Activated CD4-positive, alpha-beta T cell treated with anti-CD3 and anti-CD28 coated beads, Interleukin-2, amount 50 U/mL, for 1 hour (primary cell): ENCODE measurements around the gene RNF169.
"Not testable (repeated sequence)": the region's sequence is repeated elsewhere in the genome, so short reads cannot be mapped to it uniquely, and the experiment has no call there.

ENCODE experiments used
- DNase-seq: peaks from one replicate; pipeline ENCODE4 v3.0.0-alpha.2; 2020

Gene RNF169

DNA sequence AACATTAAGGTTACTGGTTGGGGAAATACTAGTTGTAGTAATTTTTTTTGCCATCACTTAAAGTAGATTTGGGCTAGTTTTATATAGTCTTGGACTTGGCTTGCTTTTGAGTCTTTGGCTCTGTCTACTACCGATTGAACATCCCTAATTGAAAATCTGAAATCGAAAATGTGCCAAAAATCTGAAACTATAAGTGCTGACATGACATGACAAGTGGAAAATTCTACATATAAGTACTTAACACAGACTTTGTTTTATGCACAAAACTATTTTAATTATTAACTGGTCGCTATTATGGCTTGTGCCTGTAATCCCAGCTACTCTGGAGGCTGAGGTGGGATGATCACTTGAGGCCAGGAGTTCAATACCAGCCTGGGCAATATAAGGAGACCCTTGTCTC is 22.5 kb downstream of the RNF169 start:
- no peak for DNase-seq

DNA sequence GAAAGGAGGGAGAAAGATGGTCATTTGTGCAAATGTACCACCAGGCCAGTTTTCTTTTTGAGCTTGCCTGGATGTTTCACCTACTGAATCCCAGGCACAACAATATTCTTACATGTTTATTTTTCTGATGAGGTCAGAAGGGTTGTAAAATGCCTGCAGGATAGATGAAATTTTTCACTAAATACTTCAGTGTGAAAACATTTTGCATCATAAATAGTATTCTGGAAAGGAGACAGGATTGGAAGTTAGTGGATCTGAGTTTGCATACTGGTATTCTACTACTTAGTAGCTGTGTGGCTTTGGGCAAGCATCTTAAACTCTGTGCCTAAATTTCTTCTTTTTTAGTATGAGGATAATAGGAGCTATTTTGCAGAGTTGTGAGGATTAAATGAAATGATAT is 24.8 kb downstream of the RNF169 start:
- no peak for DNase-seq

GRCh38 chr11:74775762-74776161 is 27.1 kb downstream of the RNF169 start:
- DNase-seq = no peak

DNA sequence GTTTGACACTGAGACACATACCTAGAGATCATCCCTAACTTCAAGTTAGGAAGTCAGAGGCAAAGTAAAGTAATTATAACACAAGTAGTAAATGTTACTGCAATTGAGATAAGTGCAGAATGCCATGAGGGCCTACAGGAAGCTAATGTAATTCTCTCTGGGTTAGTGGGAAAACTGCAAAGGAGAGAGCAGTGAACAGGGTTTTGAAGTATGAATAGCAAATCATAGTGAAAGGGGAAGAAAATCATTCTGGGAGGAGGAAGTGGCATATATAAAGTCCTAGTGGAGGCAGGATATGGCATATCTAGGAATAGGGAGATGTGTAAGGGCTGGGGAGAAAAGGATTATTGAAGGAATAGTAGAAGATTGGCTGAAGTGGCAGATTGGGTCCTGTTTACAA is 27.9 kb downstream of the RNF169 start:
- no peak for DNase-seq

DNA sequence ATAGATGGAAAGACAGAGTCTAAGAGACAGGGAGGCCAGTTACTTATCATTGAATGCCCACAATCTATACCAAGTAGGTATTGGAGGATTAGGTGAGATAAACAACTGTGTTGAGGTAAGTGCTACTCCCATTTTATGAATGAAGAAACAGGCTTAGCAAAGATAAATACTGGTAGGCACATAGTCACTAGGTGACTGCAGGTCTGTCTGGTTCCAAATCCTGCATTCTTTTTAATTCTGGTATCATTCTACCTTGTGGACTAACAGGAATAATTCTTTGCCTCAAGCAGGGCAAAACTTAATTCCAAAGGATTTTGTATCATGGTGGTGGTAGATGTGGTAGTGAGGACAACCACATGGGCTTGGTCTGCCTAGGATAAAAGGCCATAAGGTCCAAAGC is 28.4 kb downstream of the RNF169 start:
- DNase-seq = no peak

- no peak for DNase-seq
Observed at GRCh38 chr11:74777877-74778276, 29.2 kb downstream of the RNF169 start.

- DNase-seq = no peak
Observed at GRCh38 chr11:74778581-74778980, 29.9 kb downstream of the RNF169 start.

DNA sequence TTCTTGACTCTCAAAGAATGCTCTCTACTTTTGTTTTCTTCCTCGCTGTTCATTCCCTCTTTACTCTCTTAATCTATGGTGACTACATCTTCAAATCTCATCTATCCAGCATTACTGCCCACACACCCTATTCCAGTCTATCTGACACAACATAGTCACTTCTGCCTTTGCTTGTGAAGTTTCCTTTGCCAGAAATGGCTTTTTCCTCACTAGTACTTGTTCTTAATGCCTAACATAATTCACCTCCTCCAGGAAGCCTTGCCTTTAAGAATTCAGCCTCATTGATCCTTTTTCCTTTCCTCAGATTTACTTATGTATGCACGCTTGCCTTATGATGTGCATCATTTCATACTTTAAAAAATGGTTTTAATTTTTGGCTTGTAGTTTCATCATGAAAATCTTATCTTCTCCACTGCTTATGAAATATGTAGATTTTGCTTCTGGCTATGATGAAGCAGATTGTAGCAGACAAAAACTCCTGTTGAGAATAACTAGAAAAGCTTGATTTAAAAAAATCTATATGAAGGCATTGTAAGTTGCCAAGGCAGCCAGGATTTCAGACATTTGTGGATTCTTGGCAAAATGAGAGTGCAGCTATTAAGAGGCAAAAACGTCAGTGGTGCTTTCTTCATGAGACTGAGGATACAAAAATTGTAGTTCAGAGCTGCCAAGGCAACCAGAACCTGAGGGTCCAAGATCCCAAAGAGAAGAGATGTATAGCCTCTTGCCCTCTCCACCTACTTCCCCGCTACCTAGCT is 31.8 kb downstream of the RNF169 start:
- no peak for DNase-seq

DNA sequence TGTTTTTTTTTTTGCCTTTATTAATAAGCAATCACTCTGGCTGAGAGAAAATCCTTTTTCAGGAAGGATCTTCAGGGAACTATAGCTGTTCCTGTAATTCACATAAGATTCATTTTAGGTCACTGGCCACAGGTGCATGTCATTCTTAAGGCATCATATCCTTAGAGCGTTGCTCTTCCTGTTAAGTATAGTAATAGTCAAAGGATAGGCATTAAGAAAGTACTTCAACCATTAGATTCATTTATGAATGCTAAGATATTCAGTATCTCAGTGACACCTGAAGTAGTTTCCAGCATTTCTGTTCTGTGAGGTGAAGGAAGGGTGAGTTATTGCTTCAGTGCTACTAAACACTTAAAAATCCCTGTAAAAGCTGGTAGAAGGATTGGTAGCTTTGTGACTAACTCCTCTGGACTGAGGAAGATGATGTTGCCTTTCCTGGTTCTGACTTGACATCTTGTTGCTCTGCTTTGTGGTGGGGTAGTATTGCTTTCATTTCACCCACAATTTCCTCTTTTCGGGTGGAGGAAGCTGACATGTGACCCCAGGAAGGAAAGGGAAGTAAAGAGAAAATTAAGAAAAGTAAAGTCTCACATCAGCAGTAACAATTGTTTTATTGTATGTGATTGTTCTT is 34.7 kb downstream of the RNF169 start:
- no peak for DNase-seq

GRCh38 chr11:74784234-74784633 is 35.6 kb downstream of the RNF169 start:
- DNase-seq = no peak

GRCh38 chr11:74784726-74785125 is 36.1 kb downstream of the RNF169 start:
- no peak for DNase-seq

GRCh38 chr11:74786574-74786973 is 37.9 kb downstream of the RNF169 start:
- no peak for DNase-seq

- DNase-seq = no peak
Observed at GRCh38 chr11:74791333-74792100, 42.9 kb downstream of the RNF169 start.

DNA sequence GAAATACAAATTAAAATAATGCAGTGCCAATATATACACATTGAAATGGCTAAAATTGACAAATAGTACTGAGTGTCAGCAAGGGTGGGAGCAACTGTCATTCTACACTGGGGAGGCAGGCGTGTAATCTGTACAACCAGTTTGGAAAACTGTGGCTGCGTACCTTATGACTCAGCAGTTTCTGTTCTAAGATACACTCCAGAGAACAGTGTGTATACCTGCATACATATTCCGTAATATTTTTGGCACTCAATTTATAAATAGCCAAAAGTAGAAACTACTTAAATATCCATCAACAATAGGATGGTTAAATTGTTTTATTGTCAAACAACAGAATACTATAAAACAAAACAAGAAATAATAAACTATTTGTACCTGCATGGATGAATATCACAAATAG is 57.6 kb downstream of the RNF169 start:
- DNase-seq = no peak

DNA sequence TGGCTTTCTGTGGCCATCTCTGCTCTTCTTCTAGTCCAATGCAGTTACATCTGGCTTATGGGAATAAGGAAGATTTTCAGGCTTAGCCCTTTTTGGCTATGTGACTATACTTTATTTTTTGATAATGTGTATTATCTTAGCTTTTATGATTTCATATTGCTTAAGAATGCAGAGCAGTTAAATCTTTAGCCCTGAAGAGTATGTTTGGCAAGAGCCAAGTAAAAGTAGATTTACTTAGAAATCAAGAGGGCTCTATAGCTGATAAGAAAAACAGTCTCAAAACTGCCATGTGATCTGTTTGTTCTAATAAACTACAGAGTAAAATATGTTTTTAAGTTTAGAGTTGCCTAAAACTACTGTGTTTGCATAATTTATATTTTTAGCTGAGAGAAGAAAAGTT is 61.2 kb downstream of the RNF169 start:
- no peak for DNase-seq

DNA sequence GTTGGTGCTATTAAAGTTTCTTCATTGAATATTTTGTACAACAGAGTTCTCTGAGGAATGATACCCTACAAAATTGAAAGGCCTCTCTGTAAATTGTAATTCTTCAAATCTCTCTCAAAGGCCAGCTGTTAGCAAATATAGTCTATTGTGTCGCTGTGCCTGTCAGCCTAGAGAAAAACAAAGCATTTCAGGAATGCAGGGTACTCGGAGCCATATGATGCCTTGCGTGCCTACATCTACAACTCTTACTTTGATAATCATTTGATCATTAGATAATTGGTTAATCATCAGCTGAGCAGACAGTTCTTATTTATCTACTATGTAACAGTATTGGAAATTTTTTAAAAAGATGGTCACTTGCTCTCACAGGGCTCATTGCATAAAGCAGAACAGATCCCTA is 67.3 kb downstream of the RNF169 start:
- no peak for DNase-seq

- DNase-seq = no peak
Observed at GRCh38 chr11:74816664-74817063, 68.0 kb downstream of the RNF169 start.

DNA sequence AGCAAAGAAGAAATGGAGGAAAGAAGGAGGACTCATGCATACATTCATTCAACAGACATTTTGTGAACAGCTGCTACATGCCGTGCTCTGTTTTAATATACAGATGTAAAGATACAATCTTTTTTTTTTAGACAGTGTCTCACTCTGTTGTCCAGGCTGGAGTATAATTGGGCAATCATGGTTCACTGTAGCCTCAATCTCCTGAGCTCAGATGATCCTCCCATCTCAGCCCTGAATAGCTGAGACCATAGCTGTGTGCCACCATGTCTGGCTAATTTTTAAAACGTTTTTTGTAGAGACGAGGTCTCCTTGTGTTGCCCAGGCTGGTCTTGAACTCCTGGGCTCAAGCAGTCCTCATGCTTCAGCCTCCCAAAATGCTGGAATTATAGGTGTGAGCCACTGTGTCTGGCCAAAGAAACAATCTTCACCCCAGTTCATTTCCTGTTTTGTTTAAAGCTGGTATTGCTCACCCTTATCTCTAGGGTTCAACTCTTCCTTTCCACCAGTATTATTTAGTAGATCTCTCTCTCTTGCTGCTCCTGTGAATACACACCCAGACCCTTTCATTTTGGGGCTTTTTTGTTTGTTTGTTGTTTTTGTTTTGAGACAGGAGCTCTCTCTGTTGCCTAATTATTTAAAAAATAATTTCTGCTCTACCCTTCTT is 69.8 kb downstream of the RNF169 start:
- no peak for DNase-seq

DNA sequence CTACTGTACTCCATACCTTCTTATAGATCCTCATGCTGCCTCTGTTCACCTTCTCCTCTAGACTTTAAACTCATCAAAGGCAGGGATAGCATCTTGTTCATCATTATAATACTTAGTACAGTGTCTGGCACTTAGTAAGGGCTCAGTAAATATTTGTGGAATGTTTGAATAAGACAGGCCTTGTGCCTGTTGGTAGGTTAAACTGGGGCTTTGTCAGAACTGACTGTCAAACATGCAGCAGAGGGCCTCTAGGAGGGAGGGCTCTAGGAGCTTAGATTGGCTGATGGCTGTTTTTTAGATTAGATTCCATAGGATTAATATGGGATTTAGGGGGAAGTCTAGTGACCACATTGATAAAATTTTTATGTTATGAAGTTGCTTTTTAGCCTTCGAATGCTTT is 70.8 kb downstream of the RNF169 start:
- DNase-seq = no peak

DNA sequence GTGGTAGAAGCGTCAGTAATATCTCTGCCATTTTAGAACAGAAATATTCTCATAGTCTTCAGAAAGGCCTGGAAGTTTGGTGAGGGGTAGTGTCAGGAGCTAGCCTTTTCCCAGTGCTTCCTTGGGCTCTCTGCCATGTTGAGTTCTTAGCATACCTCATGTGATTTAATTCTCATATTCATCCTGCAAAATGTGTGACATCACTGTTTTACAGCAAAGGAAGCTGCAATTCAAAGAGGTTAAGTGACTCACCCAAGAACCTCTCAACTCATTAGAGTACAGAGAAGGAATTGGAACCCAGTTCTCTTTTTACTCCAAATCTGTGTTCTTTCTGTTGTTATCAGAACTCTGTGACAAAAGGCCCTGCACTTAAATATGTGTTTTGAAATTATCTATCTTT is 72.1 kb downstream of the RNF169 start:
- no peak for DNase-seq

- no peak for DNase-seq
Observed at GRCh38 chr11:74822170-74822569, 73.5 kb downstream of the RNF169 start.

GRCh38 chr11:74824285-74824982 is 75.8 kb downstream of the RNF169 start:
- DNase-seq = no peak

GRCh38 chr11:74825596-74825995 is 76.9 kb downstream of the RNF169 start:
- DNase-seq = not testable (repeated sequence)
